ENCODE data around the gene DPP6.

DNA sequence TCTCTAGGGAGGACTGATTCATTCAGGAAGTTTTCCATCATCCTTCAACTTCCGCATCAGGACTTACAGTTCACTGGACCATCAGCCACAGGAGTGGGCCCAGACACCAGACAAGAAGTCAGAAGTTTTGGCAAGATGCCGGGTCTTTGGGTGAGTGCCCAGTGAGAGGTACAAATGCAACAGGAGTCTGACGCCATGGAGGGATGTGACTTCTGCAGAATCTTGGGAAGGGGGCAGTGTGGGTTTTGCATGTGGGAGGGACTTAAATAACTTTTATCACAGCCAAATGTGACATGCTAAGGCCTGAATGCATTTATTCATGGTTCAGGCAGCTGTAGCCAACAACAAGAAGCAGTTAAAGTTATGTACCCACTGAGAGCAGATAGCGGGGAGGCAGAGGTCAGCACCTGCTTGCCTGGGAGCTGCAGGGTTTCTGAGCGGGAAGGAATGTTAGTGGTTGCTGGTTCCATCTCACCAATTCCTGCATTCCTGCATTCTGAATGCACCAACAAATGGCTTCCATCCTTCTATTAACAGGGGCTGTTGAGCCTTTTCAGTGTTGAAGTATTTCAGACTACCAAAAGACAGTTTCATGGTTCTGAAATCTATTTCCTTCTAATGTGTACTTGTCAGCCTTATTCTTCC is 575.6 kb downstream of the DPP6 start:
- TF ChIP-seq, protein P1, sequence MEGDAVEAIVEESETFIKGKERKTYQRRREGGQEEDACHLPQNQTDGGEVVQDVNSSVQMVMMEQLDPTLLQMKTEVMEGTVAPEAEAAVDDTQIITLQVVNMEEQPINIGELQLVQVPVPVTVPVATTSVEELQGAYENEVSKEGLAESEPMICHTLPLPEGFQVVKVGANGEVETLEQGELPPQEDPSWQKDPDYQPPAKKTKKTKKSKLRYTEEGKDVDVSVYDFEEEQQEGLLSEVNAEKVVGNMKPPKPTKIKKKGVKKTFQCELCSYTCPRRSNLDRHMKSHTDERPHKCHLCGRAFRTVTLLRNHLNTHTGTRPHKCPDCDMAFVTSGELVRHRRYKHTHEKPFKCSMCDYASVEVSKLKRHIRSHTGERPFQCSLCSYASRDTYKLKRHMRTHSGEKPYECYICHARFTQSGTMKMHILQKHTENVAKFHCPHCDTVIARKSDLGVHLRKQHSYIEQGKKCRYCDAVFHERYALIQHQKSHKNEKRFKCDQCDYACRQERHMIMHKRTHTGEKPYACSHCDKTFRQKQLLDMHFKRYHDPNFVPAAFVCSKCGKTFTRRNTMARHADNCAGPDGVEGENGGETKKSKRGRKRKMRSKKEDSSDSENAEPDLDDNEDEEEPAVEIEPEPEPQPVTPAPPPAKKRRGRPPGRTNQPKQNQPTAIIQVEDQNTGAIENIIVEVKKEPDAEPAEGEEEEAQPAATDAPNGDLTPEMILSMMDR (conservative IDR thresholded peaks at IDR 0.05; ENCODE audit: low read depth, low read length) = no peak
- no peak for TF ChIP-seq EZH2 (IDR thresholded peaks at IDR 0.05; ENCODE audit: low read length, unreplicated experiment)
- no peak for TF ChIP-seq EZH2phosphoT487 (IDR thresholded peaks at IDR 0.05; ENCODE audit: borderline replicate concordance, low read length)
